NCI-H2029 treated with DMSO at 0.1 percent for 48 hours (cell line): ENCODE data around the gene UPP1.
"Not testable (repeated sequence)": the region's sequence is repeated elsewhere in the genome, so short reads cannot be mapped to it uniquely, and the experiment has no call there.

Experiments
- DNase-seq: peaks from one replicate; lab custom pipeline; 2025; lab: John Stamatoyannopoulos, UW

UPP1 gene

GRCh38 chr7:48112401-48113165 lies 23.5 kb downstream of the UPP1 start:
- DNase-seq: no peak

- DNase-seq: no peak
Measured at GRCh38 chr7:48113275-48113674, 24.2 kb downstream of the UPP1 start.

GRCh38 chr7:48114115-48114514 lies 25.1 kb downstream of the UPP1 start:
- no peak for DNase-seq

- DNase-seq: no peak
Measured at GRCh38 chr7:48114589-48114988, 25.5 kb downstream of the UPP1 start.

GRCh38 chr7:48116043-48116442 lies 27.0 kb downstream of the UPP1 start:
- no peak for DNase-seq

- no peak for DNase-seq
Measured at GRCh38 chr7:48118041-48118440, 29.0 kb downstream of the UPP1 start.

- not testable (repeated sequence) for DNase-seq
Measured at GRCh38 chr7:48120536-48120935, 31.5 kb downstream of the UPP1 start.

- DNase-seq: no peak
Measured at GRCh38 chr7:48126037-48126436, 37.0 kb downstream of the UPP1 start.

GRCh38 chr7:48130658-48131108 lies 41.6 kb downstream of the UPP1 start:
- no peak for DNase-seq

- no peak for DNase-seq
Measured at GRCh38 chr7:48132792-48133191, 43.7 kb downstream of the UPP1 start.

- no peak for DNase-seq
Measured at GRCh38 chr7:48139459-48139858, 50.4 kb downstream of the UPP1 start.

- DNase-seq: no peak
Measured at GRCh38 chr7:48140001-48140681, 51.1 kb downstream of the UPP1 start.

- no peak for DNase-seq
Measured at GRCh38 chr7:48141521-48141920, 52.5 kb downstream of the UPP1 start.

GRCh38 chr7:48144291-48144768 lies 55.3 kb downstream of the UPP1 start:
- DNase-seq: no peak

- no peak for DNase-seq
Measured at GRCh38 chr7:48147078-48147591, 58.1 kb downstream of the UPP1 start.

- DNase-seq: not testable (repeated sequence)
Measured at GRCh38 chr7:48147690-48148089, 58.6 kb downstream of the UPP1 start.

GRCh38 chr7:48148311-48148710 lies 59.2 kb downstream of the UPP1 start:
- DNase-seq: no peak

GRCh38 chr7:48149058-48149457 lies 60.0 kb downstream of the UPP1 start:
- DNase-seq: no peak

- no peak for DNase-seq
Measured at GRCh38 chr7:48150086-48150485, 61.0 kb downstream of the UPP1 start.

GRCh38 chr7:48154792-48155413 lies 65.8 kb downstream of the UPP1 start:
- no peak for DNase-seq
